K562 (cell line): Measurements from ENCODE around the gene SDC3. TPM values are rescaled to one million over a fixed set of nuclear protein-coding genes. Genes with fewer than 3 reads are reported as not detected.

Experiments
- ASH1L ChIP-seq: fragments of 450-650 bp; IDR thresholded peaks from 2 replicates; pipeline ENCODE4 v1.6.1; 2018; ENCODE audit warnings: borderline replicate concordance, mild to moderate bottlenecking, low read depth; ENCODE audit not compliant: partially characterized antibody
- CREM ChIP-seq: IDR thresholded peaks from 2 replicates; pipeline ENCODE4 v1.6.1; 2014; ENCODE audit warnings: antibody characterized with exemption, low read depth
- FUS ChIP-seq: fragments of 200-400 bp; formaldehyde crosslinking; optimal IDR thresholded peaks from 2 replicates; pipeline ENCODE3; 2017; ENCODE audit warnings: low read depth, low read length
- MED1 ChIP-seq: sonication (generic); formaldehyde crosslinking; IDR thresholded peaks from 2 replicates; pipeline ENCODE4 v1.8.1; 2023; ENCODE audit warnings: missing genetic modification reagents, borderline replicate concordance
- RAD21 ChIP-seq, 2 experiments: fragments of 250-450 bp in 1 of 2; fragments of 450-650 bp in 1 of 2; sonication (Bioruptor Pico) in 1 of 2; formaldehyde crosslinking in 1 of 2; IDR thresholded peaks in 1 of 2; conservative IDR thresholded peaks in 1 of 2; 2 replicates each; pipeline versions ENCODE4 v1.4.0 to v1.8.0; 2020 to 2022; ENCODE audit warnings: mild to moderate bottlenecking in 2 of 2, moderate library complexity in 1 of 2
- ZBTB12 ChIP-seq: fragments of 250-450 bp; sonication (Bioruptor Pico); IDR thresholded peaks from 2 replicates; pipeline ENCODE4 v1.4.0; 2020
- ZNF280B ChIP-seq: fragments of 250-450 bp; sonication (Bioruptor Pico); IDR thresholded peaks from 2 replicates; pipeline ENCODE4 v1.5.1; 2021; ENCODE audit warnings: mild to moderate bottlenecking
- ZNF592 ChIP-seq: fragments of 450-650 bp; IDR thresholded peaks from 2 replicates; pipeline ENCODE4 v1.6.1; 2017; ENCODE audit warnings: antibody characterized with exemption, mild to moderate bottlenecking
- polyA plus RNA-seq, 8 experiments: library from polyadenylated mRNA; depleted of rRNA in 4 of 8; stranded (reverse) in 5 of 8; unstranded in 3 of 8; fragments of >200 nt; fragmentation: Nextera tagmentation in 2 of 8; fragmentation: Illumina TruSeq in 1 of 8; extraction: Ambion mirVana in 2 of 8; extraction: Trizol in 1 of 8; gene quantifications; 2 replicates each; pipeline versions ENCODE4 v1.2.1 to v1.2.3, GENCODE V29; 2011 to 2014; ENCODE audit warnings: inconsistent platforms in 1 of 8, missing spikeins in 1 of 8
- total RNA-seq, 7 experiments: library from RNA; depleted of rRNA in 6 of 7; stranded (reverse); fragments of >200 nt in 6 of 7; fragmentation: Illumina TruSeq in 2 of 7; extraction: Trizol in 2 of 7; gene quantifications; 2 replicates each; pipeline versions ENCODE4 v1.2.1 to v1.2.3, GENCODE V29; 2011 to 2021; ENCODE audit warnings: low replicate concordance in 1 of 7
- TF ChIP-seq, protein P1 (sequence below): sonication (generic); IDR thresholded peaks from 2 replicates; pipeline ENCODE4 v1.6.1; 2016

Gene SDC3
- total and polyA plus RNA-seq, 9 of the 15 experiments (the other 6 are each of a cell fraction or from before 2014, with no cell fraction given), result 0.38 to 44.1 (median 12.1) TPM

GRCh38 chr1:30909365-30910068 lies 959 bp upstream of the SDC3 start (continued):
- TF ChIP-seq, protein P1, sequence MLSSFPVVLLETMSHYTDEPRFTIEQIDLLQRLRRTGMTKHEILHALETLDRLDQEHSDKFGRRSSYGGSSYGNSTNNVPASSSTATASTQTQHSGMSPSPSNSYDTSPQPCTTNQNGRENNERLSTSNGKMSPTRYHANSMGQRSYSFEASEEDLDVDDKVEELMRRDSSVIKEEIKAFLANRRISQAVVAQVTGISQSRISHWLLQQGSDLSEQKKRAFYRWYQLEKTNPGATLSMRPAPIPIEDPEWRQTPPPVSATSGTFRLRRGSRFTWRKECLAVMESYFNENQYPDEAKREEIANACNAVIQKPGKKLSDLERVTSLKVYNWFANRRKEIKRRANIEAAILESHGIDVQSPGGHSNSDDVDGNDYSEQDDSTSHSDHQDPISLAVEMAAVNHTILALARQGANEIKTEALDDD, result no peak
- TF ChIP-seq ZBTB12 (CRISPR knock-in tag), result no peak
- TF ChIP-seq RAD21 (CRISPR knock-in tag; conservative IDR thresholded peaks at IDR 0.05 in 1 of 2, IDR thresholded peaks at IDR 0.05 in 1 of 2), result 0 out of 4 replicates have a peak, but pooled peaks of 1 of the 2 experiments have one; percentile 3
- no peak for TF ChIP-seq FUS
- TF ChIP-seq CREM, result no peak
- TF ChIP-seq ASH1L, result no peak
- no peak for TF ChIP-seq ZNF280B (CRISPR knock-in tag)
- TF ChIP-seq ZNF592, result 0 out of 2 replicates have a peak, but pooled peaks have one; percentile 12
- TF ChIP-seq MED1, result no peak
